ENCODE data around the gene CD93. TPM values are rescaled to one million over a fixed set of nuclear protein-coding genes. Genes with fewer than 3 reads are reported as not detected.

The CD93 gene, protein sequence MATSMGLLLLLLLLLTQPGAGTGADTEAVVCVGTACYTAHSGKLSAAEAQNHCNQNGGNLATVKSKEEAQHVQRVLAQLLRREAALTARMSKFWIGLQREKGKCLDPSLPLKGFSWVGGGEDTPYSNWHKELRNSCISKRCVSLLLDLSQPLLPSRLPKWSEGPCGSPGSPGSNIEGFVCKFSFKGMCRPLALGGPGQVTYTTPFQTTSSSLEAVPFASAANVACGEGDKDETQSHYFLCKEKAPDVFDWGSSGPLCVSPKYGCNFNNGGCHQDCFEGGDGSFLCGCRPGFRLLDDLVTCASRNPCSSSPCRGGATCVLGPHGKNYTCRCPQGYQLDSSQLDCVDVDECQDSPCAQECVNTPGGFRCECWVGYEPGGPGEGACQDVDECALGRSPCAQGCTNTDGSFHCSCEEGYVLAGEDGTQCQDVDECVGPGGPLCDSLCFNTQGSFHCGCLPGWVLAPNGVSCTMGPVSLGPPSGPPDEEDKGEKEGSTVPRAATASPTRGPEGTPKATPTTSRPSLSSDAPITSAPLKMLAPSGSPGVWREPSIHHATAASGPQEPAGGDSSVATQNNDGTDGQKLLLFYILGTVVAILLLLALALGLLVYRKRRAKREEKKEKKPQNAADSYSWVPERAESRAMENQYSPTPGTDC
- total RNA-seq (ENCODE audit: unreplicated experiment), result 139 TPM
- long read RNA-seq, result 0 reads

DNA sequence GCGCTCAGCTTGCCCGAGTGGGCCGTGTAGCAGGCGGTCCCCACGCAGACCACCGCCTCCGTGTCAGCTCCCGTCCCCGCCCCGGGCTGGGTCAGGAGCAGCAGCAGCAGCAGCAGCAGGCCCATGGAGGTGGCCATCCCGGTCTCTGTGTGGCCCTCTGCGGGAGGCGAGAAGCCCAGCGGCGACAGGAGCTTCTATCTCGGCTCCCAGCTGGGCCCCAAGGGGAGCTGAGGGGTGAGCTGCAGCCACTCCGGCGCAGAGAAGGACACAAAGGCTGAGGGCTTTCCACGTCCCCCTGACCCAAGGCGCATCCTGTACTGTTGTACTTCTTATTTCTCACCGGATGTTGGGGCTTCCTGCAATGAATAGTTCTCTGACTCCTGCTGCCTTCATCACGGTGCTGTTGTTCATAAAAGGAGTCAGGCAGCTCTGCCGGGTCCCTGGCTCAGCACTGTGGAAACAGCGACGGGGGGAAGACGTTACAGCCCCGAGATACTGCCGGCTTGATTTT is at the start of gene CD93:
TSS of gene CD93 (minus strand) at position 269 of the 511 bp plus-strand sequence. CDS start at position 137, 132 bp downstream.
- Mint-ChIP-seq H3K9me3 (ENCODE audit: unreplicated experiment) (no peaks in the 10 kb centered on the region), H3K4me3 (ENCODE audit: unreplicated experiment) (no peak within 1 kb of the TSS), H3K27ac (ENCODE audit: unreplicated experiment) (peak within 1 kb of the TSS; percentile 89), H3K36me3 (ENCODE audit: low read depth, unreplicated experiment) (peaks cover 6% of the 10 kb centered on the region), H3K4me1 (ENCODE audit: unreplicated experiment) (peaks cover 41% of the 10 kb centered on the region), H3K27me3 (ENCODE audit: unreplicated experiment) (peaks cover 7% of the 10 kb centered on the region)
- TF ChIP-seq, protein P1, sequence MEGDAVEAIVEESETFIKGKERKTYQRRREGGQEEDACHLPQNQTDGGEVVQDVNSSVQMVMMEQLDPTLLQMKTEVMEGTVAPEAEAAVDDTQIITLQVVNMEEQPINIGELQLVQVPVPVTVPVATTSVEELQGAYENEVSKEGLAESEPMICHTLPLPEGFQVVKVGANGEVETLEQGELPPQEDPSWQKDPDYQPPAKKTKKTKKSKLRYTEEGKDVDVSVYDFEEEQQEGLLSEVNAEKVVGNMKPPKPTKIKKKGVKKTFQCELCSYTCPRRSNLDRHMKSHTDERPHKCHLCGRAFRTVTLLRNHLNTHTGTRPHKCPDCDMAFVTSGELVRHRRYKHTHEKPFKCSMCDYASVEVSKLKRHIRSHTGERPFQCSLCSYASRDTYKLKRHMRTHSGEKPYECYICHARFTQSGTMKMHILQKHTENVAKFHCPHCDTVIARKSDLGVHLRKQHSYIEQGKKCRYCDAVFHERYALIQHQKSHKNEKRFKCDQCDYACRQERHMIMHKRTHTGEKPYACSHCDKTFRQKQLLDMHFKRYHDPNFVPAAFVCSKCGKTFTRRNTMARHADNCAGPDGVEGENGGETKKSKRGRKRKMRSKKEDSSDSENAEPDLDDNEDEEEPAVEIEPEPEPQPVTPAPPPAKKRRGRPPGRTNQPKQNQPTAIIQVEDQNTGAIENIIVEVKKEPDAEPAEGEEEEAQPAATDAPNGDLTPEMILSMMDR (IDR thresholded peaks at IDR 0.05; ENCODE audit: unreplicated experiment), result no peak
- DNase-seq (ENCODE audit: low spot score), result peak; percentile 36

DNA sequence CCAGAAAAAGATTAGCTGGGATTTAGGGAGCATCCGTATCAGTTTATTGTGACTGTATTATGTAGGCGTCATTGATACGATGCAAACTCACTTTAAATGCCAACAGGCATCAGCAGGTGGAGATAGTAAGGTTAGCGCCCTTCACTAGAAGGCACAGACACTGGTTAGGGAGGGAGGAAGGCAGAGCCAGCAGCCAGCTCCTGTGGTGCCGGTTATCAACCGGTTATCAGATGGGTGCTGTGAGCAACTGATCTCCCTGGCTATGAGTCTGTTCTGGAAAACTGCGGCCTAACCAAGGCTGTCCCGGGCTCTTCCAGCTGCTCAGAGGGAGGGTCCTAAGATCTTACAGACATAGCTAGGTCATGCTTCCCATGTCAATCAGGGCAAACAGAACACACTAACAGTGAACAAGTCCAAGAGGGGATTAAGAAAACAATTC is 47.5 kb upstream of the CD93 start:
- H3K27me3 Mint-ChIP-seq (ENCODE audit: unreplicated experiment), result peaks cover 5% of the 10 kb centered on the region
- H3K36me3 Mint-ChIP-seq (ENCODE audit: low read depth, unreplicated experiment), result no peaks in the 10 kb centered on the region
- H3K9me3 Mint-ChIP-seq (ENCODE audit: unreplicated experiment), result no peaks in the 10 kb centered on the region
- peak overlapping the region; percentile 95 for H3K27ac Mint-ChIP-seq (ENCODE audit: unreplicated experiment)
- H3K4me3 Mint-ChIP-seq (ENCODE audit: unreplicated experiment), result no peak overlapping the region
- DNase-seq (ENCODE audit: low spot score), result no peak
- TF ChIP-seq, protein P1 (IDR thresholded peaks at IDR 0.05; ENCODE audit: unreplicated experiment), result no peak
- H3K4me1 Mint-ChIP-seq (ENCODE audit: unreplicated experiment), result peaks cover 56% of the 10 kb centered on the region

DNA sequence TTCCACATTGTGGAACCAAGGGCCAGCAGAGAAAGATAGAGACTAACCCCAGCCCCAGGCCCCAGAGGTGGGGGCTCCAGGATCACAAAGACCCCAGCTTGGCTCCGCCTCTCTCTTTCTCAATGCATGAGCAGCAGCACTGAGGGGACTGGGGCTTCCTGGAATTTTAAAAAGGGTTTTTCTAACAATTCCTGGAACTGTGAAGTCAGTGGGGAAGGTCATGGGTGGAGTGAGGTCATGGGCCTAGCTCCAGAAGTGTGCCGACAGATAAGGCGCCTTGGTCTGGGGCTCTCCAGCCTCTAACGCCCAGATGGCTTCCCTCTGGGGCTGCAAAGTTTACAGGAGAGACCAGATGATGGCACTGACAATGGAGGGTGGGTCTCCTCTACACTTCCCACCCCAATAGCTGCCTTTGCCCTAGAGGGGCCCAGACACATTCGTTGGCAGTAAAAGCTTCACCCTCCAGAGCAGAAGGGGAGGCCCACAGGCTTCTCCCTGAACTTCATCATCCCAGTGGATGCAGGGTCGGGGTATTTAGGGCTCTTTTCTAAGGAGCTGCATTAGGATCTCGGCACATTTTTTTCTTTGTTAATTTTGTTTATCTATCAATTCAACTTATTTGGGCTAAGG is 46.9 kb upstream of the CD93 start:
- TF ChIP-seq, protein P1 (IDR thresholded peaks at IDR 0.05; ENCODE audit: unreplicated experiment), result no peak
- DNase-seq (ENCODE audit: low spot score), result peak; percentile 55
- Mint-ChIP-seq H3K27me3 (ENCODE audit: unreplicated experiment) (peaks cover 5% of the 10 kb centered on the region), H3K4me3 (ENCODE audit: unreplicated experiment) (no peak overlapping the region), H3K4me1 (ENCODE audit: unreplicated experiment) (peaks cover 59% of the 10 kb centered on the region), H3K9me3 (ENCODE audit: unreplicated experiment) (no peaks in the 10 kb centered on the region), H3K36me3 (ENCODE audit: low read depth, unreplicated experiment) (no peaks in the 10 kb centered on the region), H3K27ac (ENCODE audit: unreplicated experiment) (peak overlapping the region; percentile 95)

DNA sequence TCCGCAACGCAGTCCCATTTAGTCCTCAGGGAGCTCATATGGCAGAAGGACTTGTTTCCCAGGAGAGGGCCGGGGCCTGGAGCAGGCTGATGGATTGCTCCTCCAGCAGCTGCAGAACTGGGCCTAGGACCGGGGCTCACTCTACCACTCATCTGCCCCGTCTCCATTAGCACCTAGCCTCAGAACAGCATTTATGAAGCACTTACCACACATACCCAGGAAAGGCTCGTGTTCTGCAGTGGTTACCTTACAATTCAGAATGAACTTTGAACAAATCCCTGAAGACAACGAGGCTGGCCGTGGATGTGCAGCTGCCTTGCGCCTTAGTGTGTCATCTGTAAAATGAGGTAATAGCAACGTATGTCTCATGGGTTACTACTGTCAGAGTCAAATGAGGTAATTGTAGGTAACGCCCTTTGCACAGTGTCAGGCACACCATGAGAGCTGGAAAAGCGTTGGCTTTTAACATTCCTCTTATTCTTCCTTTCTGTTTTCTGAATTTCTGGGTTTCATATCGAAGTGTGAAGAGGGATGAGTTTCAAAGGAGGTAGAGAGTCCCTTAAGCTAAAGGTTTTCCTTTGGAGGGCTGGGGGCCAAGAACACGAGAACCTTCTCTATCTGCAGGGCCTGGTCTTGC is 46.3 kb upstream of the CD93 start:
- peaks cover 62% of the 10 kb centered on the region for H3K4me1 Mint-ChIP-seq (ENCODE audit: unreplicated experiment)
- no peaks in the 10 kb centered on the region for H3K36me3 Mint-ChIP-seq (ENCODE audit: low read depth, unreplicated experiment)
- H3K27ac Mint-ChIP-seq (ENCODE audit: unreplicated experiment), result peak overlapping the region; percentile 95
- H3K4me3 Mint-ChIP-seq (ENCODE audit: unreplicated experiment), result no peak overlapping the region
- H3K9me3 Mint-ChIP-seq (ENCODE audit: unreplicated experiment), result no peaks in the 10 kb centered on the region
- TF ChIP-seq, protein P1 (IDR thresholded peaks at IDR 0.05; ENCODE audit: unreplicated experiment), result no peak
- DNase-seq (ENCODE audit: low spot score), result no peak
- H3K27me3 Mint-ChIP-seq (ENCODE audit: unreplicated experiment), result peaks cover 5% of the 10 kb centered on the region

Data from endothelial cell (in vitro differentiated cells).